Spleen (tissue), 11 donors: ENCODE results near the gene FSTL5. TPM values are rescaled to one million over a fixed set of nuclear protein-coding genes. Genes with fewer than 3 reads are reported as not detected.

Source experiments
- DNase-seq: peaks from one replicate; pipeline ENCODE4 v3.0.0-alpha.2; 2020
- H3K27ac ChIP-seq, 8 donors: fragments of 200-600 bp; sonication (generic) in 7 of 8; 1 replicate in 4 of 8; 2 replicates in 4 of 8; pipeline versions ENCODE4 v1.5.0 to v1.8.0; 2016 to 2021; ENCODE audit warnings: inconsistent platforms in 4 of 8, mild to moderate bottlenecking in 4 of 8, moderate library complexity in 1 of 8
- H3K27me3 ChIP-seq, 7 donors: fragments of 200-600 bp; sonication (generic) in 6 of 7; replicated peaks in 1 of 7; 1 replicate in 4 of 7; 2 replicates in 3 of 7; pipeline versions ENCODE4 v1.5.0 to v1.8.0; 2016 to 2021; ENCODE audit warnings: inconsistent platforms in 3 of 7, mild to moderate bottlenecking in 1 of 7
- H3K36me3 ChIP-seq, 6 donors: fragments of 200-600 bp; sonication (generic) in 5 of 6; 1 replicate in 4 of 6; 2 replicates in 2 of 6; pipeline versions ENCODE4 v1.5.0 to v1.8.0; 2016 to 2021; ENCODE audit warnings: inconsistent platforms in 2 of 6
- H3K4me1 ChIP-seq, 6 donors: fragments of 200-600 bp; sonication (generic) in 5 of 6; 1 replicate in 3 of 6; 2 replicates in 3 of 6; pipeline versions ENCODE4 v1.5.0 to v1.8.0; 2016 to 2021; ENCODE audit warnings: inconsistent platforms in 3 of 6
- H3K4me3 ChIP-seq, 8 donors: fragments of 200-600 bp; sonication (generic) in 7 of 8; 1 replicate in 4 of 8; 2 replicates in 4 of 8; pipeline versions ENCODE4 v1.5.0 to v1.8.0; 2016 to 2021; ENCODE audit warnings: inconsistent platforms in 4 of 8, mild to moderate bottlenecking in 4 of 8, moderate library complexity in 2 of 8
- H3K9me3 ChIP-seq, 8 donors: fragments of 200-600 bp; sonication (generic) in 7 of 8; 1 replicate in 4 of 8; 2 replicates in 4 of 8; pipeline versions ENCODE4 v1.5.0 to v1.8.0; 2016 to 2021; ENCODE audit warnings: inconsistent platforms in 4 of 8
- POLR2A ChIP-seq, 3 donors: fragments of 450-650 bp; IDR thresholded peaks; one replicate each; pipeline ENCODE4 v1.5.1; 2017; ENCODE audit warnings: antibody characterized with exemption in 3 of 3, mild to moderate bottlenecking in 1 of 3
- POLR2AphosphoS5 ChIP-seq, 3 donors: sonication (generic); formaldehyde crosslinking; IDR thresholded peaks; one replicate each; pipeline ENCODE4 v1.5.1; 2017; ENCODE audit warnings: antibody characterized with exemption in 3 of 3
- WGBS, 5 donors: extraction: QIAGEN DNeasy Blood & Tissue Kit in 3 of 5; methylation state at CpG; one replicate each; pipeline versions ENCODE4 v1.1.5 to v1.1.7; 2013 to 2018; 5-methylcytosine and 5-hydroxymethylcytosine counted together
- intact Hi-C: fragments of 100-400 bp; cut with DNase I; formaldehyde crosslinking; loops from one replicate; pipeline ENCODE4 v1.15.0; 2023; ENCODE audit warnings: low total_unique reads
- polyA plus RNA-seq, 3 donors: library from polyadenylated mRNA; stranded (reverse); fragments of 200-250 nt; gene quantifications; one replicate each; pipeline ENCODE4 v1.2.1, GENCODE V29; 2013
- total RNA-seq, 7 donors: library from RNA; depleted of rRNA in 3 of 7; stranded (reverse); fragments of >200 nt in 3 of 7; fragmentation: NEBNext Ultra II Directional in 4 of 7; extraction: Animal tissue kit (Norgen Biotek cat#: 25700) in 4 of 7; gene quantifications; one replicate each; pipeline versions ENCODE4 v1.1.0 to v1.2.1, GENCODE V29; 2016 to 2021
- TF ChIP-seq, protein P1 (sequence below), 11 experiments: fragments of 200-600 bp in 7 of 11; fragments of 450-650 bp in 4 of 11; sonication (generic) in 4 of 11; IDR thresholded peaks in 8 of 11; conservative IDR thresholded peaks in 3 of 11; 1 replicate in 7 of 11; 2 replicates in 4 of 11; pipeline versions ENCODE4 v1.4.0 to v1.8.0; 2016 to 2021; ENCODE audit warnings: antibody characterized with exemption in 11 of 11, inconsistent platforms in 4 of 11, mild to moderate bottlenecking in 1 of 11
- donor health status: healthy with polysubstance abuse.
- donor health status: DM: no; HTN: no; CAD: no; lungs with moderate emphysema.
- donor health status: DM: no; HTN: no; CAD: no.
- donor health status: Bipolar disorder and iron deficiency.
- donor health status: healthy.
- donor health status: DM: no; HTN: no; CAD: no.
- donor health status: DM: yes; HTN: yes; CAD: no.

FSTL5 gene
- total and polyA plus RNA-seq, 10 donors, result 0.02 TPM; not detected in 9

GRCh38 chr4:162140051-162140683 lies 23.6 kb downstream of the FSTL5 start:
- no peaks in the 10 kb centered on the region for H3K4me1 ChIP-seq
- TF ChIP-seq, protein P1, sequence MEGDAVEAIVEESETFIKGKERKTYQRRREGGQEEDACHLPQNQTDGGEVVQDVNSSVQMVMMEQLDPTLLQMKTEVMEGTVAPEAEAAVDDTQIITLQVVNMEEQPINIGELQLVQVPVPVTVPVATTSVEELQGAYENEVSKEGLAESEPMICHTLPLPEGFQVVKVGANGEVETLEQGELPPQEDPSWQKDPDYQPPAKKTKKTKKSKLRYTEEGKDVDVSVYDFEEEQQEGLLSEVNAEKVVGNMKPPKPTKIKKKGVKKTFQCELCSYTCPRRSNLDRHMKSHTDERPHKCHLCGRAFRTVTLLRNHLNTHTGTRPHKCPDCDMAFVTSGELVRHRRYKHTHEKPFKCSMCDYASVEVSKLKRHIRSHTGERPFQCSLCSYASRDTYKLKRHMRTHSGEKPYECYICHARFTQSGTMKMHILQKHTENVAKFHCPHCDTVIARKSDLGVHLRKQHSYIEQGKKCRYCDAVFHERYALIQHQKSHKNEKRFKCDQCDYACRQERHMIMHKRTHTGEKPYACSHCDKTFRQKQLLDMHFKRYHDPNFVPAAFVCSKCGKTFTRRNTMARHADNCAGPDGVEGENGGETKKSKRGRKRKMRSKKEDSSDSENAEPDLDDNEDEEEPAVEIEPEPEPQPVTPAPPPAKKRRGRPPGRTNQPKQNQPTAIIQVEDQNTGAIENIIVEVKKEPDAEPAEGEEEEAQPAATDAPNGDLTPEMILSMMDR (IDR thresholded peaks at IDR 0.05 in 8 of 11, conservative IDR thresholded peaks at IDR 0.05 in 3 of 11), result no peak
- no peak for TF ChIP-seq POLR2AphosphoS5 (IDR thresholded peaks at IDR 0.05)
- no peak for TF ChIP-seq POLR2A (IDR thresholded peaks at IDR 0.05)
- H3K4me3 ChIP-seq, result no peak overlapping the region
- no peak for DNase-seq
- no peaks in the 10 kb centered on the region for H3K36me3 ChIP-seq
- no peaks in the 10 kb centered on the region for H3K27me3 ChIP-seq
- intact Hi-C loops, result no loop called here
- no peaks in the 10 kb centered on the region for H3K9me3 ChIP-seq
- H3K27ac ChIP-seq, result no peak overlapping the region

DNA sequence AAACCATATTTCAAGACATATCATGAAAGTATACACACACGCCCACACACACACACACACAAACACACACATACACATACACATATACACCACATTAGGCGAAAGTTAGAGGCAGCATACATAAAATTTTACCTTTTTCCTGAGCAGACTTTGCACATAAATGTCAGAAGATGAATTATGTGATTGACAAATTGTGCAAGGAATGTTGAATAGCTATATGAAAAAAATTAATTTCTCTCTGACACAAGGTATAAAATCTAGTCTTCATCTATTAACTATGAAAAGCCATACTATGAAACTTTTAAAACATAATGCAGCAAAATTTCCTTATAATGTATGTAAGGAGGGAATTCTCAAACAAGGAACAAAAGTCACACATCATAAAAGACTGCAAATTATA lies 24.4 kb downstream of the FSTL5 start:
- H3K27me3 ChIP-seq, result no peaks in the 10 kb centered on the region
- no peaks in the 10 kb centered on the region for H3K36me3 ChIP-seq
- WGBS, 5 donors, result 62 to 92% (median 69%) methylated on average over 2 of the region's 2 CpGs
- DNase-seq, result no peak
- H3K27ac ChIP-seq, result no peak overlapping the region
- H3K4me3 ChIP-seq, result no peak overlapping the region
- intact Hi-C loops, result no loop called here
- no peaks in the 10 kb centered on the region for H3K9me3 ChIP-seq
- TF ChIP-seq POLR2A (IDR thresholded peaks at IDR 0.05) (no peak), POLR2AphosphoS5 (IDR thresholded peaks at IDR 0.05) (no peak)
- TF ChIP-seq, protein P1 (IDR thresholded peaks at IDR 0.05 in 8 of 11, conservative IDR thresholded peaks at IDR 0.05 in 3 of 11), result no peak
- no peaks in the 10 kb centered on the region for H3K4me1 ChIP-seq

- H3K27me3 ChIP-seq, result no peaks in the 10 kb centered on the region
- no peaks in the 10 kb centered on the region for H3K4me1 ChIP-seq
- H3K4me3 ChIP-seq, result no peak overlapping the region
- no peak overlapping the region for H3K27ac ChIP-seq
- DNase-seq, result no peak
- H3K36me3 ChIP-seq, result no peaks in the 10 kb centered on the region
- intact Hi-C loops, result no loop called here
- H3K9me3 ChIP-seq, result no peaks in the 10 kb centered on the region
- TF ChIP-seq POLR2A (IDR thresholded peaks at IDR 0.05) (no peak), POLR2AphosphoS5 (IDR thresholded peaks at IDR 0.05) (no peak)
- TF ChIP-seq, protein P1 (IDR thresholded peaks at IDR 0.05 in 8 of 11, conservative IDR thresholded peaks at IDR 0.05 in 3 of 11), result no peak
- WGBS, 5 donors, result 48 to 66% (median 54%) methylated on average over 2 of the region's 2 CpGs
Measured at GRCh38 chr4:162131256-162131655, 32.5 kb downstream of the FSTL5 start.

DNA sequence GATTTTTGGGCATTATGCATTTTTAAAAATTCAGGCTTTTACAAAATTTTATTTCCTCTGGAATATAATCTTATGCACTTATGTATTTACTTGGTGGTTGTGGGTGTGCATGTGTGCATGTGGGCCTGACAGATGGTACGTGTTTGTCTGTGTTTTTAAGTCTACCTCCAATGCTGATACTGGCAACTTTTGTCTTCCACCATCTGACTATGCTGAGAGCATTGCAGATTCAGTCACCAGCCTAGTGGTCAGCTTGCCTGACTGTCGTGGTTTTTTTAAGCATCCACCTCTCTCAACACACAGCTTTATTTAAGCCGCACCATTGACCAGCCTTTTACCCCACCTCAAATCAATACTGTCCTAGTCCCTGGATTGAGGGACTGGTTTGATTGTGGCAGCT lies 37.1 kb downstream of the FSTL5 start:
- WGBS, 5 donors, result 60 to 73% (median 69%) methylated on average over 3 of the region's 3 CpGs
- TF ChIP-seq, protein P1 (IDR thresholded peaks at IDR 0.05 in 8 of 11, conservative IDR thresholded peaks at IDR 0.05 in 3 of 11), result no peak
- no peak for TF ChIP-seq POLR2AphosphoS5 (IDR thresholded peaks at IDR 0.05)
- TF ChIP-seq POLR2A (IDR thresholded peaks at IDR 0.05), result no peak
- Histone ChIP-seq H3K4me1 (no peaks in the 10 kb centered on the region), H3K9me3 (no peaks in the 10 kb centered on the region), H3K27me3 (no peaks in the 10 kb centered on the region), H3K4me3 (no peak overlapping the region), H3K27ac (no peak overlapping the region), H3K36me3 (no peaks in the 10 kb centered on the region)
- intact Hi-C loops, result no loop called here
- DNase-seq, result no peak
